Gastroesophageal sphincter (tissue), 3 donors: ENCODE results near the gene ARL16.

Source experiments
- EP300 ChIP-seq: sonication (generic); formaldehyde crosslinking; IDR thresholded peaks from one replicate; pipeline ENCODE4 v1.6.1; 2017; ENCODE audit warnings: antibody characterized with exemption, mild to moderate bottlenecking
- POLR2A ChIP-seq, 2 donors: fragments of 450-650 bp; IDR thresholded peaks; one replicate each; pipeline ENCODE4 v1.6.1; 2017; ENCODE audit warnings: antibody characterized with exemption in 2 of 2, mild to moderate bottlenecking in 2 of 2, moderate library complexity in 1 of 2
- POLR2AphosphoS5 ChIP-seq: sonication (generic); formaldehyde crosslinking; IDR thresholded peaks from one replicate; pipeline ENCODE4 v1.6.1; 2017; ENCODE audit warnings: antibody characterized with exemption
- TF ChIP-seq, protein P1 (sequence below), 4 experiments: fragments of 200-600 bp in 2 of 4; fragments of 450-650 bp in 2 of 4; sonication (generic) in 1 of 4; IDR thresholded peaks; one replicate each; pipeline ENCODE4 v1.5.1; 2017 to 2019; ENCODE audit warnings: antibody characterized with exemption in 4 of 4, mild to moderate bottlenecking in 2 of 4, moderate library complexity in 2 of 4

DNA sequence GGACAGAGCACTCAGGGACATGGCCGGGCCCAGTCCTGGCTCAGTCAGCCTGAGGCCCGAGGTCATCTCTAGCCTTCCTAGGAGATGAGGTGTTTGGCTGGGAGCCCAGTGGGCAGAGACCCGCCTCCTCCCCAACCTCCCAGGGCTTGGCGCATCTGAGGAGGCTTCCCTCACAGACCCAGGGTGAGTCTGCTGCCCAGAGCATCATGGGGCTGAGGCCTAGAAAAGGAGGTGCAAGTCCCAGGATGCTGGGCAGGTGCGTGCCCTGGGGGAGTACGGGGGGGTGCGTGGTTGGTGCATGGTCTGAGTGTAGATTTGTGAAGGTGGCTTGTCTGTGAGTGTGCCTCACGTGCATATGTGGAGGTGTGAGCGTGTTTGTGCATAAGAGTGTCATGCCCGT, 31.9 kb downstream of the ARL16 start:
- TF ChIP-seq, protein P1, sequence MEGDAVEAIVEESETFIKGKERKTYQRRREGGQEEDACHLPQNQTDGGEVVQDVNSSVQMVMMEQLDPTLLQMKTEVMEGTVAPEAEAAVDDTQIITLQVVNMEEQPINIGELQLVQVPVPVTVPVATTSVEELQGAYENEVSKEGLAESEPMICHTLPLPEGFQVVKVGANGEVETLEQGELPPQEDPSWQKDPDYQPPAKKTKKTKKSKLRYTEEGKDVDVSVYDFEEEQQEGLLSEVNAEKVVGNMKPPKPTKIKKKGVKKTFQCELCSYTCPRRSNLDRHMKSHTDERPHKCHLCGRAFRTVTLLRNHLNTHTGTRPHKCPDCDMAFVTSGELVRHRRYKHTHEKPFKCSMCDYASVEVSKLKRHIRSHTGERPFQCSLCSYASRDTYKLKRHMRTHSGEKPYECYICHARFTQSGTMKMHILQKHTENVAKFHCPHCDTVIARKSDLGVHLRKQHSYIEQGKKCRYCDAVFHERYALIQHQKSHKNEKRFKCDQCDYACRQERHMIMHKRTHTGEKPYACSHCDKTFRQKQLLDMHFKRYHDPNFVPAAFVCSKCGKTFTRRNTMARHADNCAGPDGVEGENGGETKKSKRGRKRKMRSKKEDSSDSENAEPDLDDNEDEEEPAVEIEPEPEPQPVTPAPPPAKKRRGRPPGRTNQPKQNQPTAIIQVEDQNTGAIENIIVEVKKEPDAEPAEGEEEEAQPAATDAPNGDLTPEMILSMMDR (IDR thresholded peaks at IDR 0.05) = no peak
- TF ChIP-seq EP300 (no peak), POLR2AphosphoS5 (no peak), POLR2A (IDR thresholded peaks at IDR 0.05) (no peak)
